Small intestine (tissue), 7 donors: ENCODE results near the gene KRT76. TPM values are rescaled to one million over a fixed set of nuclear protein-coding genes. Genes with fewer than 3 reads are reported as not detected.

Source experiments
- DNase-seq, 2 donors: peaks; one replicate each; pipeline versions ENCODE4 v3.0.0 to v3.0.0-alpha.2; 2013
- FAIRE-seq: peaks from 2 replicates; lab custom pipeline; 2012; peaks lifted over from hg19 to GRCh38; lab: Jason Lieb, UNC
- H3K27ac ChIP-seq, 3 donors: one replicate each; pipeline ENCODE4 v1.5.1; 2013; ENCODE audit warnings: low read length in 2 of 3, mild to moderate bottlenecking in 2 of 3, control low read depth in 1 of 3, inconsistent platforms in 1 of 3, low read depth in 1 of 3, moderate library complexity in 1 of 3
- H3K27me3 ChIP-seq, 3 donors: one replicate each; pipeline ENCODE4 v1.6.1; 2013; ENCODE audit warnings: low read length in 3 of 3, inconsistent platforms in 1 of 3; ENCODE audit not compliant: control insufficient read depth in 3 of 3, insufficient read depth in 3 of 3
- H3K36me3 ChIP-seq, 3 donors: one replicate each; pipeline ENCODE4 v1.6.1; 2013; ENCODE audit warnings: low read length in 3 of 3, inconsistent platforms in 1 of 3, low read depth in 1 of 3, mild to moderate bottlenecking in 1 of 3, moderate library complexity in 1 of 3; ENCODE audit not compliant: control insufficient read depth in 3 of 3, insufficient read depth in 2 of 3
- H3K4me1 ChIP-seq, 3 donors: one replicate each; pipeline ENCODE4 v1.6.1; 2013; ENCODE audit warnings: low read length in 2 of 3, inconsistent platforms in 1 of 3, low read depth in 1 of 3, mild to moderate bottlenecking in 1 of 3, moderate library complexity in 1 of 3; ENCODE audit not compliant: control insufficient read depth in 3 of 3, insufficient read depth in 2 of 3
- H3K4me3 ChIP-seq, 3 donors: one replicate each; pipeline ENCODE4 v1.5.1; 2013; ENCODE audit warnings: low read length in 3 of 3, control low read depth in 1 of 3, inconsistent platforms in 1 of 3, low read depth in 1 of 3, mild to moderate bottlenecking in 1 of 3, moderate library complexity in 1 of 3
- H3K9me3 ChIP-seq, 2 donors: one replicate each; pipeline ENCODE4 v1.6.1; 2013; ENCODE audit warnings: low read depth in 1 of 2, low read length in 1 of 2; ENCODE audit not compliant: control insufficient read depth in 2 of 2, insufficient read depth in 1 of 2
- WGBS, 3 donors: extraction: QIAGEN DNeasy Blood & Tissue Kit; methylation state at CpG; one replicate each; pipeline ENCODE4 v1.1.7; 2013; 5-methylcytosine and 5-hydroxymethylcytosine counted together
- polyA plus RNA-seq, 4 donors: library from polyadenylated mRNA; stranded (reverse) in 3 of 4; unstranded in 1 of 4; fragments of 200-250 nt in 3 of 4; fragments of 120-200 nt in 1 of 4; gene quantifications; one replicate each; pipeline versions ENCODE4 v1.2.1 to v1.2.3, GENCODE V29; 2013
- donor health status: healthy with polysubstance abuse.
- donor health status: control.
- donor health status: control.
- donor health status: Bipolar disorder and iron deficiency.
- donor health status: healthy.

KRT76 gene
- polyA plus RNA-seq, 4 donors = not detected

GRCh38 chr12:52815161-52815560 is 38.0 kb upstream of the KRT76 start:
- 93% methylated on average over 4 of the region's 4 CpGs for WGBS, 3 donors
- H3K9me3 ChIP-seq = no peaks in the 10 kb centered on the region
- H3K27ac ChIP-seq = no peak overlapping the region
- no peak overlapping the region for H3K4me3 ChIP-seq
- peaks cover 0 to 11% (median 0%) of the 10 kb centered on the region in 3 donors for H3K4me1 ChIP-seq
- no peak for FAIRE-seq
- H3K27me3 ChIP-seq = peaks cover 0 to 1% (median 0%) of the 10 kb centered on the region in 3 donors
- H3K36me3 ChIP-seq = no peaks in the 10 kb centered on the region
- no peak for DNase-seq

DNA sequence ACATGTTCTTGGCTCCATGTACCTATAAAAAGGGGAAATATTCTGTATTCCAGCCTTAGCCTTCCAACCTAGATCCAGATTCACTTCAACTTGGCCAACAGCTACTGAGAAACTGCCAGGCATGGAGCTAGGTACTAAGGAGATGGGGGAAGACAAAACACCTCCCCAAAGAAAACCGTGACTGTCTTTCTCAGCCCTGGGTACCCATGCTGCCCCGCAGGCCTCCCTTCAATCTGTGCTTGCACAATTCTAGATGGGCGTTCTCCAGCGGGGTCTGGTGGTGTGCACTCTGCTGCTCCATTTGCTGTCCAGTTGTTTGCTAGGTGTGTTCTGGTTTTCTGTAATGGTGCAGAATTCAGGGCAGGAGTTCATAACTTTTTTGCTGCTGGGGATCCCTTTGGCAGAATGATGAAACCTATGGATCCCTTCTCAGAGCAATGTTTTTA is 37.6 kb upstream of the KRT76 start:
- Histone ChIP-seq H3K4me1 (peaks cover 0 to 11% (median 0%) of the 10 kb centered on the region in 3 donors), H3K9me3 (no peaks in the 10 kb centered on the region), H3K36me3 (no peaks in the 10 kb centered on the region), H3K27me3 (peaks cover 0 to 1% (median 0%) of the 10 kb centered on the region in 3 donors), H3K4me3 (no peak overlapping the region), H3K27ac (no peak overlapping the region)
- DNase-seq = no peak
- FAIRE-seq = no peak
- WGBS, 3 donors = 73 to 83% (median 79%) methylated on average over 4 of the region's 4 CpGs

- Histone ChIP-seq H3K27me3 (peaks cover 0 to 1% (median 0%) of the 10 kb centered on the region in 3 donors), H3K4me3 (no peak within 1 kb of the TSS), H3K4me1 (peaks cover 0 to 11% (median 0%) of the 10 kb centered on the region in 3 donors), H3K36me3 (no peaks in the 10 kb centered on the region), H3K9me3 (no peaks in the 10 kb centered on the region), H3K27ac (no peak within 1 kb of the TSS)
- no peak for FAIRE-seq
- DNase-seq = no peak
- WGBS, 3 donors = 71 to 76% (median 75%) methylated on average over 15 of the region's 15 CpGs
These were observed 37.0 kb upstream of the KRT76 start, which contains the start of gene KRT4 for GRCh38 chr12:52813885-52814709. KRT4 (minus strand) TSS chr12:52814116; CDS start chr12:52814058, 58 bp downstream.

DNA sequence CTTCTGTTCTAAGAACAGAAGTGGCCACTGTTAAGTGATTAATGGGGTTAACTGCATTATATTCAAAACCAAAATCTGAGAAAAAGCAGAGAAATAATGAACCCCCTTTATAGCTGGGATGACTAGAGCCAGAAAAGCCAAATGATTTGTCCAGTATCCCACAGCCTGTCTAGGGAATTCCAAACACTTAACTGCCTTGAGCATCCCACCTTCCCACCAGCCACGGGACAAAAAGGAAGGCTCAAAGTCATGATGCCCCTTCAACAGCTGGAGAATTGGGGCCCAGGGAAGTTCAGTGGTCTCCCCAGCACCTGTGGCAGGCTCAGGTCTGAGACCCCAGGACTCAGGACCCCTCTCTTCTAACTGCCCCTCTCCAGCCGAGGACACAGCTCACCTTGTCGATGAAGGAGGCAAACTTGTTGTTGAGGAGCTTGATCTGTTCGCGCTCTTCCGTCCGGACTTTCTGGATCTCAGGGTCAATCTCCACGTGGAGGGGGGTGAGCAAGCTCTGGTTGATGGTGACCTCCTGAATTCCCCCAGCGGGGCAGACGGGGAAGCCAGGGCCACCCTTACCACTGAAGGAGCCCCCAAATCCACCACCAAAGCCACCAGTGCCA is 36.2 kb upstream of the KRT76 start:
- Histone ChIP-seq H3K4me1 (peaks cover 0 to 3% (median 0%) of the 10 kb centered on the region in 3 donors), H3K9me3 (no peaks in the 10 kb centered on the region), H3K36me3 (no peaks in the 10 kb centered on the region), H3K4me3 (no peak overlapping the region), H3K27ac (no peak overlapping the region), H3K27me3 (peaks cover 0 to 2% (median 0%) of the 10 kb centered on the region in 3 donors)
- 84 to 90% (median 90%) methylated on average over 10 of the region's 10 CpGs for WGBS, 3 donors
- FAIRE-seq (no peak), DNase-seq (no peak)

DNA sequence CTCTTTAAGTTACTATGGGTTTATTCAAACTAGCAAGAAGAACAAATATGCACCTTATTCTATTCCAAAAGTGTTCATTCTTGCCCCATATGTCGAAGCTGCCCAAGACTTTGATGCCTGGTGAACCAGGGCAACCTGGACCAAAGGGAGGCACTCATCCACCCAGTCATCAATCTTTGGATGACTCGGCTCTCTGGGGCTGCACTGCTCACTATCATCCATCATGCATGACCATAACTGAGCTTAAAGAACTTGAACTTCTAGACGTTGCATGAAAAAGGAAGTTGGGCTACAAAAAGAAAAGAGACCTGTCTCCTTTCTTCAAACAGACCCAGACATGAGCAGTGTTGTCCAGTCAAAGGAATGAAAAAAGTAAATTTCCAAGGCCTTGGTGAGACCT is 35.6 kb upstream of the KRT76 start:
- Histone ChIP-seq H3K27ac (no peak overlapping the region), H3K9me3 (no peaks in the 10 kb centered on the region), H3K4me1 (no peaks in the 10 kb centered on the region), H3K36me3 (no peaks in the 10 kb centered on the region), H3K27me3 (peaks cover 0 to 3% (median 0%) of the 10 kb centered on the region in 3 donors), H3K4me3 (no peak overlapping the region)
- 49 to 57% (median 49%) methylated on average over 3 of the region's 3 CpGs for WGBS, 3 donors
- FAIRE-seq = no peak
- no peak for DNase-seq

DNA sequence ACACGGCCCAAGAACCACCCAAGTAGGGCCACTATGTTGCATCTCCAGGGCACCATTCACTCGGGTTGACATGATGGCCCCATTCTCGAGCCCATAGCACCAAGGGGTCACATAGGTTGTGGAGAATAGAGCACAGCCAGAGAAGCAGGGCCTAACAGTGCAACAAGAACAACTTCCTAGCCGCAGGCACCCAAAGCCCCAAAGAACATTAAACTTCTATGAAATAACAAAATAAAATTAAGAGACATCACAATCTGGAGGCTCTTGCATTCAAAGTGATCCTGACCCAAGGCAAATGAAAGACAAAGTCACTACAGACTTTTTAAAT is 34.9 kb upstream of the KRT76 start:
- H3K27me3 ChIP-seq = peaks cover 0 to 2% (median under 1%) of the 10 kb centered on the region in 3 donors
- no peak overlapping the region for H3K4me3 ChIP-seq
- WGBS, 3 donors = 57 to 78% (median 67%) methylated on average over 4 of the region's 4 CpGs
- H3K4me1 ChIP-seq = no peaks in the 10 kb centered on the region
- no peaks in the 10 kb centered on the region for H3K36me3 ChIP-seq
- H3K9me3 ChIP-seq = no peaks in the 10 kb centered on the region
- FAIRE-seq (no peak), DNase-seq (no peak)
- no peak overlapping the region for H3K27ac ChIP-seq

DNA sequence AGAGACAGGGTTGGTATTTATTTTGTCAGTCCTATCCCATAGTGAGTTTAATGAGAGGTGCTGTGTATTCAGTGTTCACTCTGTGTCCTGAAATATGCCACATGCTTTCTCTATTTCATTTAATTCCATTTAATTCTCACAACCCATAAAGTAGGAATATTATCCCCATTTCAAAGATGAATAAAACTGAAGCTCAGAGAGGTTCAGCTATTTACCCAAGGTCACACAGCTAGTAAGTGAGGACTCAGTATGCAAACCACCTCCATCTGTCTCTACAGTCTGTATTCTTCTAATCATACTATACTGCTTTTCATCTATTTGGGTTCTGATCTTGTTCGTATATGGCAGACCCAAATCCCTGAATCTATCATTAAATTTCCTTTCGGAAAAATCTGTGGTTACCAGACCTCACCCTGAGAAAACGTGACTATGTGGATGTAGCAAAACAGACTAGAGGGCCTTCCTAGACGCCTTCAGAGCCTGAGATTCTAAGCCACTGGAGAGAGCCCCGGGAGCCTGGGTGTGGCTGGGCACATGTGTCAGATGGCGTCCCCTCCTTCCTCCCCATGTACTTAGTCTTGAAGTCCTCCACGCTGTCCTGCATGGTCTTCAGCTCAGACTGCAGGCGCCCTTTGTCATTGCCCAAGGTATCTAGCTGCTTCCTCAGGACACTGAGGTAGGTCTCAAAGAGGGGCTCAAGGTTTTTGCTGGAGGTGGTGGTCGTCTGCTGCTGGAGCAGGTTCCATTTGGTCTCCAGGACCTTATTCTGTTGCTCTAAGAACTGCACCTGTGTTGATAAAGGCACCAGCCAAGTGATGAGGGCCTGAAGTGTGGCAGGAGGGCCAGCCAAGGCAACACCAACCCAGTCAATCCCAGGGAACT is 34.3 kb upstream of the KRT76 start:
- no peak for DNase-seq
- no peaks in the 10 kb centered on the region for H3K4me1 ChIP-seq
- FAIRE-seq = no peak
- H3K9me3 ChIP-seq = no peaks in the 10 kb centered on the region
- 72 to 84% (median 81%) methylated on average over 9 of the region's 9 CpGs for WGBS, 3 donors
- H3K36me3 ChIP-seq = no peaks in the 10 kb centered on the region
- peaks cover 0 to 2% (median 2%) of the 10 kb centered on the region in 3 donors for H3K27me3 ChIP-seq
- H3K27ac ChIP-seq = no peak overlapping the region
- no peak overlapping the region for H3K4me3 ChIP-seq

- H3K4me3 ChIP-seq = no peak overlapping the region
- peaks cover 0 to 2% (median 2%) of the 10 kb centered on the region in 3 donors for H3K27me3 ChIP-seq
- no peak for FAIRE-seq
- WGBS, 3 donors = 68 to 88% (median 68%) methylated on average over 5 of the region's 5 CpGs
- no peaks in the 10 kb centered on the region for H3K4me1 ChIP-seq
- no peaks in the 10 kb centered on the region for H3K36me3 ChIP-seq
- no peak overlapping the region for H3K27ac ChIP-seq
- DNase-seq = no peak
- no peaks in the 10 kb centered on the region for H3K9me3 ChIP-seq
These were observed 33.4 kb upstream of the KRT76 start for GRCh38 chr12:52810554-52810953.
